ENCODE results near the gene FAM32A. TPM values are rescaled to one million over a fixed set of nuclear protein-coding genes. Genes with fewer than 3 reads are reported as not detected.
"Not testable (repeated sequence)": the region's sequence is repeated elsewhere in the genome, so short reads cannot be mapped to it uniquely, and the experiment has no call there.

FAM32A gene
- polyA plus RNA-seq, 2 donors, result 63.0 to 68.5 TPM

DNA sequence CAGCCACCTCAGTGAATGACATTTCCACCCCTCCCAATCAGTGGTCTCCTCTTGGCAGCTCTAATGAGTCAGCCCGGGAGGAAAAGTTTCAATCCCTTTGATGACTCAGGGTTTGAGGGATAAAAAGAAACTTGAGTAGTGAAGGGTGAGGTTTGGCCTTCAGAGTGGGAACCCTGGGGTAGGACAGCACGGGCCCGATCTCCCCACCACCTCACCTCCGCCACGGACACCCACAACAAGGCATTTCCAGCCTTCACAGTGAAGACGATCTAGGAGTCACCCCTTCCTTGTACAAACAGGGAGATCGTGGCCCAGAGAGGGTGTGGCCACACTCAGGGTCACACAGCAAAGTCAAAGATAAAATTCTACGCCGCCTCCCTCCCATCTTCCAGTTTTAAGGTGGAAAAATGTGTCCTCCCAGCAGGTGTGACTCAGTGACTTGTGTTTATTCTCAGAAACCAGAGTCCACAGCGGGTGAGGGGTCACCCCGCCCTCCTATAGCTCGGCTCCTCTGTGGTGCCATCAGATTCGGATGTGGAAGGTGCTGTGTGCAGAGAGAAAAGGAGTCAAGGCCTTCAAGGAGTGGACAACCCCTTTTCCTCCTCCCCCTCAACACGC, 24.2 kb upstream of the FAM32A start:
- no peaks in the 10 kb centered on the region for H3K27me3 ChIP-seq (ENCODE audit: control insufficient read depth in 1 of 2, insufficient read depth in 2 of 2, low read length in 2 of 2)
- 62 to 64% methylated on average over 14 of the region's 14 CpGs for WGBS, 2 donors

DNA sequence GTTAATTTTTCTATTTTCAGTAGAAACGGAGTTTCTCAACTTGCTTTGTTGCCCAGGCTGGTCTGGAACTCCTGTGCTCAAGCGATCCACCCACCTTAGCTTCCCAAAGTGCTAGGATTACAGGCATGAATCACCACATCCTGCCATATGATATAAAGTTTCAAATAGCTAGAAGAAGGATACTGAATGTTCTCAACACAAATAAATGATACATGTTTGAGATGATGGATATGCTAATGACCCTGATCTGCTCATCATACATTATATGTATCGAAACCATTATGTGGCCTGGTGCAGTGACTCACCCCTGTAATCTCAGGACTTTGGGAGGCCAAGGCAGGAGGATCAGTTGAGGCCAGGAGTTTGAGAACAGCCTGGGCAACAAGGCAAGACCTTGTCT, 23.4 kb upstream of the FAM32A start:
- Histone ChIP-seq H3K9me3 (ENCODE audit: control insufficient read depth in 2 of 2, insufficient read depth in 1 of 2, low read depth in 1 of 2, low read length in 1 of 2) (no peaks in the 10 kb centered on the region), H3K27ac (ENCODE audit: low read depth in 2 of 2, low read length in 1 of 2) (no peak overlapping the region), H3K4me3 (ENCODE audit: low read depth in 1 of 2, low read length in 2 of 2) (no peak overlapping the region), H3K27me3 (ENCODE audit: control insufficient read depth in 1 of 2, insufficient read depth in 2 of 2, low read length in 2 of 2) (no peaks in the 10 kb centered on the region), H3K4me1 (ENCODE audit: control insufficient read depth in 2 of 2, insufficient read depth in 2 of 2, low read length in 1 of 2) (no peaks in the 10 kb centered on the region), H3K36me3 (ENCODE audit: control insufficient read depth in 2 of 2, insufficient read depth in 2 of 2, low read length in 1 of 2) (no peaks in the 10 kb centered on the region)
- 52 to 60% methylated on average over 3 of the region's 3 CpGs for WGBS, 2 donors

More for the DNA sequence above, 24.2 kb upstream of the FAM32A start:
- no peaks in the 10 kb centered on the region for H3K9me3 ChIP-seq (ENCODE audit: control insufficient read depth in 2 of 2, insufficient read depth in 1 of 2, low read depth in 1 of 2, low read length in 1 of 2)
- H3K4me3 ChIP-seq (ENCODE audit: low read depth in 1 of 2, low read length in 2 of 2), result no peak overlapping the region
- no peaks in the 10 kb centered on the region for H3K4me1 ChIP-seq (ENCODE audit: control insufficient read depth in 2 of 2, insufficient read depth in 2 of 2, low read length in 1 of 2)
- peak overlapping the region in 1 of 2 donors; percentile 61 for H3K27ac ChIP-seq (ENCODE audit: low read depth in 2 of 2, low read length in 1 of 2)
- no peaks in the 10 kb centered on the region for H3K36me3 ChIP-seq (ENCODE audit: control insufficient read depth in 2 of 2, insufficient read depth in 2 of 2, low read length in 1 of 2)

DNA sequence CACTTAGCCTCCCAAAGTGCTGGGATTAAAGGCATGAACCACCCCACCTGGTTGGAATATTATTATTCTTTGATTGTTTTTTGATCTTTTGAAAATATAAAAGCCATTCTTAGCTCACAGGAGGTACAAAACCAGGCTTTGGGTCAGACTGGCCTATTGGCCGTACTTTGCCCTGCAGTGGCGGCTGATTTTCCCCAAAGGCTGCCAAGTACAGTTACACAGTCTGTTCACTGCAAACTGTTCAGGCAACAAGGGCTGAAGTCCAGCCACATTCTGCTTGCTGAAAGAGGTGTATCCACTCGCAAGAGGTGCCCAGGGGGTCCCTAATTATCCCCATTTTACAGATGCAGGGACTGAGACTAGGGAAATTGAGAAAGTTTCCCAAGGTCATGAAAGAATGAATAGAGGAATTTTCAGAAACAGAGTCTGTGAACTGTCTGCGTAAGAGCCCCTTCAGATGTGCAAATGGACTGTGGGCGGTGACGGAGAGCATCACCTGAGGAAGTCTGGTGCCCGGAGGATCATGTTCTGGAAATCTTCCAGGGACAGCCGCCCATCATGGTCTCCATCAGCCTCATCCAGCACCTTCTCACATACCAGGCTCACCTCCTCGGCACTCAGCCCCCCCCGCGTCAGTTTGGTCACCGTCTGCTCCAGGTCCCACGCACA, 20.9 kb upstream of the FAM32A start:
- Histone ChIP-seq H3K9me3 (ENCODE audit: control insufficient read depth in 2 of 2, insufficient read depth in 1 of 2, low read depth in 1 of 2, low read length in 1 of 2) (no peaks in the 10 kb centered on the region), H3K27me3 (ENCODE audit: control insufficient read depth in 1 of 2, insufficient read depth in 2 of 2, low read length in 2 of 2) (no peaks in the 10 kb centered on the region), H3K4me3 (ENCODE audit: low read depth in 1 of 2, low read length in 2 of 2) (no peak overlapping the region), H3K36me3 (ENCODE audit: control insufficient read depth in 2 of 2, insufficient read depth in 2 of 2, low read length in 1 of 2) (no peaks in the 10 kb centered on the region), H3K27ac (ENCODE audit: low read depth in 2 of 2, low read length in 1 of 2) (no peak overlapping the region), H3K4me1 (ENCODE audit: control insufficient read depth in 2 of 2, insufficient read depth in 2 of 2, low read length in 1 of 2) (no peaks in the 10 kb centered on the region)
- 83% methylated on average over 13 of the region's 13 CpGs for WGBS, 2 donors

DNA sequence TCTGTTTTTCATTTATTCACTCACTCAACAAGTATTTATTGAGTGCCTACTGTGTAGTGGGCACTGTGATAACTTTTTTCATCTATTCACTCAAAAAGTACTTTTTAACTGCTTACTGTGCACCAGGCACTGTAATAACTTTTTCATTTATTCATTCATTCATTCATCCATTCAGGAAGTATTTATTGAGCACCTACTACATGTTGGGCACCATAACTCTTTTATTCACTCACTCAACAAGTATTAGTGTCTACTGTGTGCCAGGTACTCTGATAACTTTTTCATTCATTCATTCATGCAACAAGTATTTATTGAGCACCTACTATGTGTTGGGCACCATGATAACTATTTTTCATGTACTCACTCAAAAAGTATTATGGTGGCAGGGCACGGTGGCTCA, 18.8 kb upstream of the FAM32A start:
- no peak overlapping the region for H3K4me3 ChIP-seq (ENCODE audit: low read depth in 1 of 2, low read length in 2 of 2)
- 95 to 96% methylated on average over 1 of the region's 1 CpG for WGBS, 2 donors
- H3K27ac ChIP-seq (ENCODE audit: low read depth in 2 of 2, low read length in 1 of 2), result no peak overlapping the region
- H3K27me3 ChIP-seq (ENCODE audit: control insufficient read depth in 1 of 2, insufficient read depth in 2 of 2, low read length in 2 of 2), result no peaks in the 10 kb centered on the region
- H3K9me3 ChIP-seq (ENCODE audit: control insufficient read depth in 2 of 2, insufficient read depth in 1 of 2, low read depth in 1 of 2, low read length in 1 of 2), result no peaks in the 10 kb centered on the region
- no peaks in the 10 kb centered on the region for H3K36me3 ChIP-seq (ENCODE audit: control insufficient read depth in 2 of 2, insufficient read depth in 2 of 2, low read length in 1 of 2)
- H3K4me1 ChIP-seq (ENCODE audit: control insufficient read depth in 2 of 2, insufficient read depth in 2 of 2, low read length in 1 of 2), result no peaks in the 10 kb centered on the region

DNA sequence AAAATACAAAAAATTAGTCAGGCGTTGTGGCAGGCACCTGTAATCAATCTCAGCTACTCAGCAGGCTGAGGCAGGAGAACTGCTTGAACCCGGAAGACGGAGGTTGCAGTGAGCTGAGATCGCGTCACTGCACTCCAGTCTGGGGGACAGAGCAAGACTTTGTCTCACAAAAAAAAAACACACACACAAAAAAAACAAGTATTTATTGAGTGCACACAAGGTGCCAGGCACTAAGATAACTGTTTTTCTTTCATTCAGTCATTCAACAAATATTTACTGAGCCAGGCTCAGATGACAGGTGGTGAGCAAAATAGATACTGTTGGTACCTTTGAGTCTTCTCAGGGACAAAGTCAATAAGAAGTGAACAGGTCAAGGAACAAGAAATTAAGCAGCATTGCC, 18.2 kb upstream of the FAM32A start:
- Histone ChIP-seq H3K27ac (ENCODE audit: low read depth in 2 of 2, low read length in 1 of 2) (no peak overlapping the region), H3K9me3 (ENCODE audit: control insufficient read depth in 2 of 2, insufficient read depth in 1 of 2, low read depth in 1 of 2, low read length in 1 of 2) (no peaks in the 10 kb centered on the region), H3K36me3 (ENCODE audit: control insufficient read depth in 2 of 2, insufficient read depth in 2 of 2, low read length in 1 of 2) (no peaks in the 10 kb centered on the region), H3K4me1 (ENCODE audit: control insufficient read depth in 2 of 2, insufficient read depth in 2 of 2, low read length in 1 of 2) (no peaks in the 10 kb centered on the region), H3K4me3 (ENCODE audit: low read depth in 1 of 2, low read length in 2 of 2) (no peak overlapping the region), H3K27me3 (ENCODE audit: control insufficient read depth in 1 of 2, insufficient read depth in 2 of 2, low read length in 2 of 2) (no peaks in the 10 kb centered on the region)
- 69 to 78% methylated on average over 5 of the region's 5 CpGs for WGBS, 2 donors

DNA sequence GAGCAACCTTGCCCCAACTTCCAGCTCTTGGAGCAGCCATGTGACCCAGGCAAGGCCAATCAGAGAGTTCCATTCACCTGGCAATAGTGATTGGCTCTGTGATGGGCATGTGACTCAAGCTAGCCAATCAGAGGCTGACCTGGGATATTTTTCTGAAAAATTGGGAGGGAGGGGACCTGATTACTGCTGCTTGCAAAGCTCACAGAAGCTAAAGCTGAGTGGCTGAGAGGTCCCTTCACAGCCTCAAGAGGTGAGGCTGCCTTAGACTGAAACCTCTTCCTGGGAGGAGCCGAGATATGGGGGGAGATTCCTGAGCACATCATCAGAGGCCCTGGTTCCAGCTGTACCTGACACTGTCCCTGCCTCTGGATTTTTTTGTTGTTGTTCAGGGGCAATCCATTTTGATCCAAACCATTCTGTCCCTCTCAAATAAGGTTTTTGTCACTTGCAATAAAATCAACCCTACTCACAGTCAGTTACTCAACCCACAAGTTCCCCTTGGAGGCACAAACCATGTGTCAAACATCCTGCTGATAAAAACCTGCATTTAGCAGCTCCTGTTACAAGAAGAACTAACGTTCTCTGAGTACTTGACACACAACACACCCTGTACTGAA, 16.6 kb upstream of the FAM32A start:
- WGBS, 2 donors, result 55 to 56% methylated on average over 2 of the region's 2 CpGs
- H3K4me1 ChIP-seq (ENCODE audit: control insufficient read depth in 2 of 2, insufficient read depth in 2 of 2, low read length in 1 of 2), result peaks cover 0 to 5% of the 10 kb centered on the region in 2 donors
- H3K36me3 ChIP-seq (ENCODE audit: control insufficient read depth in 2 of 2, insufficient read depth in 2 of 2, low read length in 1 of 2), result no peaks in the 10 kb centered on the region
- no peaks in the 10 kb centered on the region for H3K27me3 ChIP-seq (ENCODE audit: control insufficient read depth in 1 of 2, insufficient read depth in 2 of 2, low read length in 2 of 2)
- H3K27ac ChIP-seq (ENCODE audit: low read depth in 2 of 2, low read length in 1 of 2), result no peak overlapping the region
- no peak overlapping the region for H3K4me3 ChIP-seq (ENCODE audit: low read depth in 1 of 2, low read length in 2 of 2)
- H3K9me3 ChIP-seq (ENCODE audit: control insufficient read depth in 2 of 2, insufficient read depth in 1 of 2, low read depth in 1 of 2, low read length in 1 of 2), result no peaks in the 10 kb centered on the region

DNA sequence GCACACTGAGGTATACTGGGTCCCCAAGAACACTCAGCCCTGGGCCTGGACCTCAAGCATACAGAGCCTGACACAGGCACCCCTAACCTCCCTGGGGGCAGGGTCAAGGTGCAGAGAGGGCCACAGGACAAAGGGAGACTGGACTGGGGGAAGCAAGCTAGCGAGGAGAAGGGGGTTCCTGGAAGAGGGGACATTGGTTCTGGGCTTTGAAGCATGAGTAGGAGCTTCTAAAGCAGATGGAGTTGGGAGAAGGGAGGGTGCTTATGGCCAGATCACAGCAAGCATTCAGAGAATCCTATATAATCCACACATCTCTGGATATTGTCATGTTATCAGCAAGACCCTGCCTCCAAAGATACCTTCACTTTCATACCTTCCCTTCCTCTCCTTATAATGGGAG, 15.1 kb upstream of the FAM32A start:
- H3K4me1 ChIP-seq (ENCODE audit: control insufficient read depth in 2 of 2, insufficient read depth in 2 of 2, low read length in 1 of 2), result peaks cover 0 to 5% of the 10 kb centered on the region in 2 donors
- no peaks in the 10 kb centered on the region for H3K27me3 ChIP-seq (ENCODE audit: control insufficient read depth in 1 of 2, insufficient read depth in 2 of 2, low read length in 2 of 2)
- no peak overlapping the region for H3K4me3 ChIP-seq (ENCODE audit: low read depth in 1 of 2, low read length in 2 of 2)
- 73 to 80% methylated on average over 1 of the region's 1 CpG for WGBS, 2 donors
- peaks cover 1 to 2% of the 10 kb centered on the region in 2 donors for H3K9me3 ChIP-seq (ENCODE audit: control insufficient read depth in 2 of 2, insufficient read depth in 1 of 2, low read depth in 1 of 2, low read length in 1 of 2)
- no peaks in the 10 kb centered on the region for H3K36me3 ChIP-seq (ENCODE audit: control insufficient read depth in 2 of 2, insufficient read depth in 2 of 2, low read length in 1 of 2)
- H3K27ac ChIP-seq (ENCODE audit: low read depth in 2 of 2, low read length in 1 of 2), result no peak overlapping the region

DNA sequence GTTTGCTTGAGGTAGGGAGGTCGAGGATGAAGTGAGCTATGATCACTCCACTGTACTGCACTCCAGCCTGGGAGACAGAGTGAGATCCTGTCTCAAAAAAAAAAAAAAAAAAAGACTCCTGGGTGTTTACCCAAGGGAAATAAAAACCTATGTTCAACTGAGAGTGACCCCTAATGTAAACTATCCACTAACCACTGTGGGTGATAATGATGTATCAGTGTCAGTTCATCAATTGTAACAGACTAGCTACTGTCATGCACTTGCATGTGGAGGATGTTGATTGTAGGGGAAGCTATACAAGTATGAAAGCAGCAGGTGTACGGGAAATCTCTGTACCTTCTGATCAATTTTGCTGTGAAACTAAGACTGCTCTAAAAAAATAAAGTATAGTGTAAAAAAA, 9.3 kb upstream of the FAM32A start:
- WGBS, 2 donors, result 55 to 62% methylated on average over 2 of the region's 2 CpGs
- Histone ChIP-seq H3K36me3 (ENCODE audit: control insufficient read depth in 2 of 2, insufficient read depth in 2 of 2, low read length in 1 of 2) (no peaks in the 10 kb centered on the region), H3K27me3 (ENCODE audit: control insufficient read depth in 1 of 2, insufficient read depth in 2 of 2, low read length in 2 of 2) (no peaks in the 10 kb centered on the region), H3K27ac (ENCODE audit: low read depth in 2 of 2, low read length in 1 of 2) (no peak overlapping the region), H3K9me3 (ENCODE audit: control insufficient read depth in 2 of 2, insufficient read depth in 1 of 2, low read depth in 1 of 2, low read length in 1 of 2) (peaks cover 4 to 6% of the 10 kb centered on the region in 2 donors), H3K4me3 (ENCODE audit: low read depth in 1 of 2, low read length in 2 of 2) (no peak overlapping the region), H3K4me1 (ENCODE audit: control insufficient read depth in 2 of 2, insufficient read depth in 2 of 2, low read length in 1 of 2) (peaks cover 0 to 5% of the 10 kb centered on the region in 2 donors)

DNA sequence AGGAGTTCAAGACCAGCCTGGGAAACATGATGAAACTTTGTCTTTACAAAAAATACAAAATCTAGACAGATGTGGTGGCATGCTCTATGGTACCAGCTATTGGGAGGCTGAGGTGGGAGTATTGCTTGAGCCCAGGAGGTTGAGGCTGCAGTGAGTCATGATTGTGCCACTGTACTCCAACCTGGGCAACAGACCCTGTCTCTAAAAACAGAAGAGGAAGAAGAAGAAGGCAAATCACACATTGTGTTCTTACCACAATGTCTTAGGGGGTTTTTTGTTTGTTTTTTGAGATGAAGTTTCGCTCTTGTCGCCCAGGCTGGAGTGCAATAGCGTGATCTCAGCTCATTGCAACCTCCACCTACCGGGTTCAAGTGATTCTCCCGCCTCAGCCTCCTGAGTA, 6.3 kb upstream of the FAM32A start:
- H3K27me3 ChIP-seq (ENCODE audit: control insufficient read depth in 1 of 2, insufficient read depth in 2 of 2, low read length in 2 of 2); H3K4me1 ChIP-seq (ENCODE audit: control insufficient read depth in 2 of 2, insufficient read depth in 2 of 2, low read length in 1 of 2); H3K4me3 ChIP-seq (ENCODE audit: low read depth in 1 of 2, low read length in 2 of 2); H3K36me3 ChIP-seq (ENCODE audit: control insufficient read depth in 2 of 2, insufficient read depth in 2 of 2, low read length in 1 of 2); H3K9me3 ChIP-seq (ENCODE audit: control insufficient read depth in 2 of 2, insufficient read depth in 1 of 2, low read depth in 1 of 2, low read length in 1 of 2); H3K27ac ChIP-seq (ENCODE audit: low read depth in 2 of 2, low read length in 1 of 2): not testable (repeated sequence)
- 84 to 90% methylated on average over 5 of the region's 5 CpGs for WGBS, 2 donors

DNA sequence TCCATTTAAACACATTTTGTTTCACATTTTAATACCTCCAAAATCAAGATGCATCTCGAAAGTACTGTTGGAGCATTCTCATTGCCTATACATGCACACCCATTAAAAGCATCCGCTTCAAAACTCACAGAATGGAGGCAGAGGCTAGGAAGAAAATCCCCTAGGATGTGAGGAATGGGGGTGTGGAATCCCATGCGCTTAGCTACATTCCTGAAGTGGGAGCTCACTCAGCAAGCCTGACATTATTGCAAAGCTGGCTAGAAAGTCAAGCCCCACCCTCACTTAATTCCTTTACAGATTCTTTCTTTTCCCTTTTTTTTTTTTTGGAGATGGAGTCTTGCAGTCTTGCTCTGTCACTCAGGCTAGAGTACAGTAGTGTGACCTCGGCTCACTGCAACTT, 4.6 kb upstream of the FAM32A start:
- Histone ChIP-seq H3K27me3 (ENCODE audit: control insufficient read depth in 1 of 2, insufficient read depth in 2 of 2, low read length in 2 of 2) (no peaks in the 10 kb centered on the region), H3K4me3 (ENCODE audit: low read depth in 1 of 2, low read length in 2 of 2) (no peak overlapping the region), H3K27ac (ENCODE audit: low read depth in 2 of 2, low read length in 1 of 2) (no peak overlapping the region), H3K4me1 (ENCODE audit: control insufficient read depth in 2 of 2, insufficient read depth in 2 of 2, low read length in 1 of 2) (peaks cover 0 to 3% of the 10 kb centered on the region in 2 donors), H3K36me3 (ENCODE audit: control insufficient read depth in 2 of 2, insufficient read depth in 2 of 2, low read length in 1 of 2) (no peaks in the 10 kb centered on the region), H3K9me3 (ENCODE audit: control insufficient read depth in 2 of 2, insufficient read depth in 1 of 2, low read depth in 1 of 2, low read length in 1 of 2) (no peaks in the 10 kb centered on the region)
- 32 to 54% methylated on average over 4 of the region's 4 CpGs for WGBS, 2 donors

All from esophagus (tissue), 2 donors.